Coronary artery (tissue), 2 donors: ENCODE results near the gene KLRF2.

Experiments
- DNase-seq: peaks from one replicate; pipeline ENCODE4 v3.0.0-alpha.2; 2017; ENCODE audit warnings: low spot score
- H3K27ac ChIP-seq, 2 donors: fragments of 200-600 bp; sonication (generic); one replicate each; pipeline ENCODE4 v1.5.1; 2016 to 2019
- H3K4me3 ChIP-seq: fragments of 200-600 bp; sonication (generic); 2 replicates; pipeline ENCODE4 v1.5.1; 2016; ENCODE audit warnings: mild to moderate bottlenecking, moderate library complexity
- TF ChIP-seq, protein P1 (sequence below): fragments of 200-600 bp; sonication (generic); IDR thresholded peaks from one replicate; pipeline ENCODE4 v1.5.1; 2019; ENCODE audit warnings: antibody characterized with exemption

KLRF2 gene, protein sequence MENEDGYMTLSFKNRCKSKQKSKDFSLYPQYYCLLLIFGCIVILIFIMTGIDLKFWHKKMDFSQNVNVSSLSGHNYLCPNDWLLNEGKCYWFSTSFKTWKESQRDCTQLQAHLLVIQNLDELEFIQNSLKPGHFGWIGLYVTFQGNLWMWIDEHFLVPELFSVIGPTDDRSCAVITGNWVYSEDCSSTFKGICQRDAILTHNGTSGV

GRCh38 chr12:9881246-9881645, at the start of gene KLRF2:
Gene KLRF2, plus strand, starts transcription at chr12:9881489. Its CDS starts 107 bp downstream, at chr12:9881596.
- Histone ChIP-seq H3K27ac (no peak within 1 kb of the TSS), H3K4me3 (no peak within 1 kb of the TSS)
- DNase-seq, result no peak
- TF ChIP-seq, protein P1, sequence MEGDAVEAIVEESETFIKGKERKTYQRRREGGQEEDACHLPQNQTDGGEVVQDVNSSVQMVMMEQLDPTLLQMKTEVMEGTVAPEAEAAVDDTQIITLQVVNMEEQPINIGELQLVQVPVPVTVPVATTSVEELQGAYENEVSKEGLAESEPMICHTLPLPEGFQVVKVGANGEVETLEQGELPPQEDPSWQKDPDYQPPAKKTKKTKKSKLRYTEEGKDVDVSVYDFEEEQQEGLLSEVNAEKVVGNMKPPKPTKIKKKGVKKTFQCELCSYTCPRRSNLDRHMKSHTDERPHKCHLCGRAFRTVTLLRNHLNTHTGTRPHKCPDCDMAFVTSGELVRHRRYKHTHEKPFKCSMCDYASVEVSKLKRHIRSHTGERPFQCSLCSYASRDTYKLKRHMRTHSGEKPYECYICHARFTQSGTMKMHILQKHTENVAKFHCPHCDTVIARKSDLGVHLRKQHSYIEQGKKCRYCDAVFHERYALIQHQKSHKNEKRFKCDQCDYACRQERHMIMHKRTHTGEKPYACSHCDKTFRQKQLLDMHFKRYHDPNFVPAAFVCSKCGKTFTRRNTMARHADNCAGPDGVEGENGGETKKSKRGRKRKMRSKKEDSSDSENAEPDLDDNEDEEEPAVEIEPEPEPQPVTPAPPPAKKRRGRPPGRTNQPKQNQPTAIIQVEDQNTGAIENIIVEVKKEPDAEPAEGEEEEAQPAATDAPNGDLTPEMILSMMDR, result no peak

DNA sequence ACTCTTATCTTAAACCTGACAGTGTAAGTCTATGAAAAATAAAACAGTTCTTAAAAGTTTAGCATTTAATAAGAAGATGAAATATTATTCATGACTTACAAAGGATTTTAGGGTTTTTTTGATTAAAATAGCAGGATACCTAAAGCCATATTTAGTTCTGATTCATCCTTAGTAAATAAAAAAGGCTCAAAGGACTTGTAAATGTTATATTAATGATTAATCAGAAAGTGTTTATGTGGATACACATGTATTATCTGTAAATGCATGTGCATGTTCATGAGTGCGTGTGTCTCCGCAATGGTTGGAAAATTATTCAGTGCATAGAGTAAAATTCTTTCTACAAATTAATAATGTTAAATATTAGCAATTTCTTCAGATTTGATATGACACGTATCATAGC, 49.6 kb upstream of the KLRF2 start:
- TF ChIP-seq, protein P1, result no peak
- DNase-seq, result no peak
- H3K4me3 ChIP-seq, result no peak overlapping the region
- no peak overlapping the region for H3K27ac ChIP-seq

- no peak overlapping the region for H3K27ac ChIP-seq
- no peak overlapping the region for H3K4me3 ChIP-seq
- no peak for DNase-seq
- TF ChIP-seq, protein P1, result no peak
These were observed 37.9 kb upstream of the KLRF2 start for GRCh38 chr12:9843407-9843806.

DNA sequence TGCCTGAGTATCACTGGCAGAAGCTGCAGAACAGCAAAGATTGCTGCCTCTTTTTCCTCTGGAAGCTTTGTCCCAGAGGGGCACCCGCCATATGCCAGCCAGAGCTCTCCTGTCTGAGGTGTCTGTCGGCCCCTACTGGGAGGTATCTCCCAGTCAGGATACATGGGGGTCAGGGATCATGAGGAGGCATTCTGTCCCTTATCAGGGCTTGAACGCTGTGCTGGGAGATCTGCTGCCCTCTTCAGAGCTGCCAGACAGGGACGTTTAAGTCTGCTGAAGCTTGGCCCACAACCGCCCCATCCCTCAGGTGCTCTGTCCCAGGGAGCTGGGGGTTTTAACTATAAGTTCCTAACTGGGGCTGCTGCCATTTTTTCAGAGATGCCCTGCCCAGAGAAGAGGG, 32.4 kb upstream of the KLRF2 start:
- DNase-seq, result no peak
- no peak overlapping the region for H3K4me3 ChIP-seq
- TF ChIP-seq, protein P1, result no peak
- no peak overlapping the region for H3K27ac ChIP-seq

DNA sequence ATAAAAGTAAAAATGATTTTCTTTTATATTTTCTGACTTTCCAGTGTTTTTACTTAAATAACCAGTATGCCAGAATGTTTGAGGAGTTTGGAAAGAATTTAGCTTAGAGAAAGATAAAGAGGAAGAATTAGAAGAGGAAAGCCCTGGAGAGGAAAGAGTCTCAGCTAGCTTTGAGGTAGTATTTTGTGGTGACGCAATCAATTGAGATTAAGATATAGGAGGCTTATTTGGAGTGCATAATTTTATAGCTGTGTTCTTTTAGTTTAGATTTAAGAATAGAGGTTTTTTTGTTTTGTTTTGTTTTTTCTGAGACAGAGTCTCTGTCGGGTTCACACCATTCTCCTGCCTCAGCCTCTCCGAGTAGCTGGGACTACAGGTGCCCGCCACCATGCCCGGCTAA, 30.2 kb upstream of the KLRF2 start:
- no peak for DNase-seq
- H3K4me3 ChIP-seq, result no peak overlapping the region
- no peak overlapping the region for H3K27ac ChIP-seq
- TF ChIP-seq, protein P1, result no peak

GRCh38 chr12:9851927-9852326, 29.4 kb upstream of the KLRF2 start:
- TF ChIP-seq, protein P1, result no peak
- DNase-seq, result no peak
- H3K4me3 ChIP-seq, result no peak overlapping the region
- no peak overlapping the region for H3K27ac ChIP-seq

DNA sequence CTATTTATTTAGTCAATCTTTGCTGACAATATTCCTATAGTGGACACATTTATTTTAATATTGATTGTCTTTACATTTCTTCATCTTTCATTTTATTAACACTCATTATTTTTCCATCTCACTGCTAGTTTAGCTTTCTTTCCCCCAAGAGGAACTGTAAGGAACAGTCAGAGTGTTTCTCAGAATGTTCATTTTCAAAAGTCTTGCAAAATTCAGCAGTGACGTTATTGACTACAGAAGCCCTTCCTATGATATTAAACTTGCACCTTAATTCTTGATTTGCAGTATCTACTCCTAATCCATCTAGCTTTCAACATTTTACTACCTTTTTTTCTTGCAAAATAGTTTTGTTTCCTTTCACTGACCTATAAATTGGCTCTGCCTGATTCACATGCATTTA, 25.1 kb upstream of the KLRF2 start:
- TF ChIP-seq, protein P1, result no peak
- DNase-seq, result no peak
- no peak overlapping the region for H3K4me3 ChIP-seq
- no peak overlapping the region for H3K27ac ChIP-seq
